ENCODE results near the gene ZRANB2.

ZRANB2 gene

DNA sequence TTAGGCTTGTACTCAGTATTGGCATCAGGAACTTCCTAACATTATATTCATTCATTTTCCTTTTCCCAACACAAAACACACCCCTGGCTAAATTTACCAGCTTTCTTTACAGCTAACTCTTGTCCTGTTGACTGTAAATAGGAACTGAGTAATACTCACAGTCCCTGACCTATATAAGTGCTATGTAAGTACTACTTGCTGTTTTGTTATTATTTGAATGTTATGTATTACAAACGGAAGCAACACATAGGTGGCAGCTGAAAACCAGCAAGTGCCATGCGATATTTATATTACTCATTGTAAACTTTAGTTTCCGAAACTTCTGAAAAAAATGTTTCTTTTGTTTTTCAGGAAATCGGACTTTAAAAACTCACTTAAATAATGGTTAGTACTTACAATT lies 54.7 kb downstream of the ZRANB2 start:
- DNase-seq, result no peak

- no peak for DNase-seq
Observed at GRCh38 chr1:71023515-71023914, 57.3 kb downstream of the ZRANB2 start.

DNA sequence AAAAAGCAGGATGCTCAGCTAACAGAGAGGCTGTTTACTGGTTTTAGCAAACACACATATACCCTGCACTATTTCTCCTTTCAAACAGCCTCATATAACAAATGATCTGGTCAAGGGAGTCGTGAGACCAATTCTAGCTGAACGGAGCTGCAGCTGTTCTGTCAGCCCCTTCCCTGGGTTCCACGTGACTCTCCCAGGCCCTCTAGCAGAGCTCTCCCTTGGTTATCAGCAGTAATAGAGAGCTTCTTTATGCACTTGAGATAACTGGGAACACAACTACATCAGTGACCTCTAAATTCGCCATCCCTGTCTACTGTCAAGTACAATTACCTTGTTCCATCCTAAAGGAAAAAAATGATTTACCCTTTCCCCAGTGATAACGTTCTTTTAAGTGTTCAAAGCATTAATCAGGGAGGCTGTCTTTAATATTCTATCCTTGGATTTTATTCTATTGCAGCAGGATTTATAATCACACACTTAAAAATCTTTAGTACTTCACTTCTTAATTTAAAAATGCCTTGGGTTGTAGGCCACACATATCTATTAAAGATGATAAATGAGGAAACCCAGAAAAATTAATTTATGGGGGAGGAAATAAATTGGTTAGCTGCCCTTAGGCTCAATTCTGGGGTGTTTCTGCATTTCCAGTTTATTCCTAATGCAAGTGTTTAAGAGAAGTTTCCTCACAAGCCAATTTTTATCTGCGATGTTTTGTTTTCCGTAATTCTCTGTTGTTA lies 61.4 kb downstream of the ZRANB2 start:
- no peak for DNase-seq

DNA sequence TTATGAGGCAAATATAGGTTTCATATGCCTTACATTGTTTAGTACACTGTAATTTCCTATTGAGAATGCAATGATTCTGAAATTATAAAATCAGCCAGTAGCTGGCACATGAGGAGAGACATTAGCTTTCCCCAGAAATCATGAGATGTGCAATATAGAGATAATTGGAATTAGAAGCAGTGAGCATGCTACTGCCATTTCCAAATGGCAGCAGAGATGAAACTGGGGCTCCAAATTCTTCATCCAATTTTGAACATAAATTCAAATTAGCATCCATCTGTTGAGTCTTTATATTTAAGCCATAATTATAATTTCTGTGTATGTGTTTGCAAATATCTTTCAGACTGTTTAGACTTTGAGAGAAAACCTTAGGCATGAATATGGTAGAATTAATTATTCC lies 62.0 kb downstream of the ZRANB2 start:
- no peak for DNase-seq

DNA sequence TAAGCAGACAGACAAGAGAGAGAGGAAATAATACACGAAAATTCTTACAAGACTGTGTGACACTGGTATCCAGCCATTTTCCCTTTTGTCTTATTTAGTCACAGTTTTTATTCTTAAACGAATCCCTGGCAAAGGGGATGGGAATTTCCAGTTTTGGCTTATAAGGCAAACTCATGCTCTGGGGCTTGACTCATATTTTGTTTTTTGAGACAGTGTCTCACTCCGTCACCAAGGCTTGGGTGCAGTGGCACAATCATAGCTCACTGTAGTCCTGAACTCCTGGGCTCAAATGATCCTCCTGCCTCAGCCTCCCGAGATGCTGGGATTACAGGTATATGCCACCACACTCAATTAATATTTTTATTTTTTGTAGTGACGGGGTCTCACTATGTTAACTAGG lies 65.1 kb downstream of the ZRANB2 start:
- no peak for DNase-seq

DNA sequence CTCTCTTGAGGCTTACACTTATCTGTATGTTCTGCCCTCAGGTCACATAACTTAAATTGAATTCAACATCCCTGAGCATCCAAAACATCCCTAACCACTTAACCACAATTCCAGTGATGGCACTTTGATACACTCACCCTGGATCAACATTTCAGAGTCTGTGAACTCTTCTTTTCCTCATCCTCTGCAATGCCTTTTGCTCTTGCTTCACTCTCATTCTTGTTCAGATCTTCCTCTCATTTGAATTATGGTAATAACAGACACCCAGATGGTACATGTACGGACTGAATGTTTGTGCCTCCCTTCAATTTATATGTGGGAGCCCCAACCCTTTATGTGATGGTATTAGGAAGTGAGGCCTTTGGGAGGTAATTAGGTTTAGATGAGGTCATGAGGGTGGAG lies 66.7 kb downstream of the ZRANB2 start:
- DNase-seq, result peak; percentile 85

Measured in NCI-H226 (cell line).